Neuron (in vitro differentiated cells): ENCODE results near the gene RAPGEF1.
"Not testable (repeated sequence)": the region's sequence is repeated elsewhere in the genome, so short reads cannot be mapped to it uniquely, and the experiment has no call there.

ENCODE experiments used
- H2AFZ ChIP-seq: one replicate; pipeline ENCODE4 v1.6.1; 2013; ENCODE audit warnings: low read depth, mild to moderate bottlenecking, inconsistent platforms, low read length, moderate library complexity
- H3K27me3 ChIP-seq: one replicate; pipeline ENCODE4 v1.6.1; 2013; ENCODE audit warnings: low read length; ENCODE audit not compliant: insufficient read depth
- H3K36me3 ChIP-seq: one replicate; pipeline ENCODE4 v1.6.1; 2013; ENCODE audit warnings: low read length; ENCODE audit not compliant: insufficient read depth
- H3K4me1 ChIP-seq: one replicate; pipeline ENCODE4 v1.6.1; 2013; ENCODE audit warnings: low read length; ENCODE audit not compliant: insufficient read depth
- H3K4me3 ChIP-seq: 2 replicates; pipeline ENCODE4 v1.5.1; 2013; ENCODE audit warnings: mild to moderate bottlenecking, low read length, moderate library complexity
- H3K9me3 ChIP-seq: one replicate; pipeline ENCODE4 v1.6.1; 2013; ENCODE audit warnings: low read length

The RAPGEF1 gene

GRCh38 chr9:131562032-131562959 is 177.6 kb downstream of the RAPGEF1 start:
- H2AFZ ChIP-seq = no peak overlapping the region

GRCh38 chr9:131559421-131560000 is 180.4 kb downstream of the RAPGEF1 start:
- Histone ChIP-seq H3K9me3 (no peaks in the 10 kb centered on the region), H2AFZ (no peak overlapping the region), H3K4me1 (no peaks in the 10 kb centered on the region), H3K27me3 (peaks cover 8% of the 10 kb centered on the region), H3K36me3 (no peaks in the 10 kb centered on the region), H3K4me3 (no peak overlapping the region)

More at GRCh38 chr9:131562032-131562959, 177.6 kb downstream of the RAPGEF1 start:
- no peaks in the 10 kb centered on the region for H3K27me3 ChIP-seq
- H3K9me3 ChIP-seq = no peaks in the 10 kb centered on the region
- H3K36me3 ChIP-seq = no peaks in the 10 kb centered on the region
- no peaks in the 10 kb centered on the region for H3K4me1 ChIP-seq
- no peak overlapping the region for H3K4me3 ChIP-seq

- H3K4me1 ChIP-seq = no peaks in the 10 kb centered on the region
Measured at GRCh38 chr9:131557855-131558548, 181.9 kb downstream of the RAPGEF1 start.

GRCh38 chr9:131555841-131556673 is 183.8 kb downstream of the RAPGEF1 start:
- no peak overlapping the region for H3K4me3 ChIP-seq
- H3K36me3 ChIP-seq = no peaks in the 10 kb centered on the region
- peaks cover 6% of the 10 kb centered on the region for H3K9me3 ChIP-seq
- peaks cover 14% of the 10 kb centered on the region for H3K27me3 ChIP-seq
- no peak overlapping the region for H2AFZ ChIP-seq
- no peaks in the 10 kb centered on the region for H3K4me1 ChIP-seq

More at GRCh38 chr9:131557855-131558548, 181.9 kb downstream of the RAPGEF1 start:
- Histone ChIP-seq H3K9me3 (peaks cover 6% of the 10 kb centered on the region), H3K27me3 (peaks cover 14% of the 10 kb centered on the region), H2AFZ (no peak overlapping the region), H3K36me3 (no peaks in the 10 kb centered on the region), H3K4me3 (no peak overlapping the region)

GRCh38 chr9:131554843-131555351 is 185.0 kb downstream of the RAPGEF1 start:
- Histone ChIP-seq H3K9me3 (peaks cover 6% of the 10 kb centered on the region), H3K36me3 (no peaks in the 10 kb centered on the region), H3K27me3 (peaks cover 14% of the 10 kb centered on the region), H2AFZ (no peak overlapping the region), H3K4me1 (no peaks in the 10 kb centered on the region), H3K4me3 (no peak overlapping the region)

GRCh38 chr9:131554087-131554842 is 185.6 kb downstream of the RAPGEF1 start:
- Histone ChIP-seq H3K27me3 (peaks cover 14% of the 10 kb centered on the region), H3K36me3 (no peaks in the 10 kb centered on the region), H2AFZ (no peak overlapping the region), H3K4me3 (no peak overlapping the region), H3K9me3 (peaks cover 6% of the 10 kb centered on the region), H3K4me1 (no peaks in the 10 kb centered on the region)

- Histone ChIP-seq H3K9me3 (peaks cover 9% of the 10 kb centered on the region), H3K27me3 (peaks cover 14% of the 10 kb centered on the region), H3K36me3 (no peaks in the 10 kb centered on the region), H3K4me3 (no peak overlapping the region), H3K4me1 (no peaks in the 10 kb centered on the region), H2AFZ (no peak overlapping the region)
Measured at GRCh38 chr9:131552030-131552429, 187.8 kb downstream of the RAPGEF1 start.

GRCh38 chr9:131550465-131550864 is 189.4 kb downstream of the RAPGEF1 start:
- H2AFZ ChIP-seq, H3K36me3 ChIP-seq, H3K4me3 ChIP-seq, H3K9me3 ChIP-seq, H3K4me1 ChIP-seq: not testable (repeated sequence)
- H3K27me3 ChIP-seq = peaks cover 11% of the 10 kb centered on the region

- not testable (repeated sequence) for H3K4me3 ChIP-seq, H3K27me3 ChIP-seq, H3K4me1 ChIP-seq, H3K36me3 ChIP-seq, H2AFZ ChIP-seq
- peaks cover 13% of the 10 kb centered on the region for H3K9me3 ChIP-seq
Measured at GRCh38 chr9:131549186-131549585, 190.7 kb downstream of the RAPGEF1 start.

GRCh38 chr9:131546336-131547084 is 193.4 kb downstream of the RAPGEF1 start:
- Histone ChIP-seq H3K36me3 (no peaks in the 10 kb centered on the region), H3K9me3 (peaks cover 11% of the 10 kb centered on the region), H3K4me1 (no peaks in the 10 kb centered on the region), H3K27me3 (no peaks in the 10 kb centered on the region), H3K4me3 (no peak overlapping the region), H2AFZ (peak overlapping the region; percentile 48)

- no peaks in the 10 kb centered on the region for H3K36me3 ChIP-seq
- H3K9me3 ChIP-seq = peaks cover 11% of the 10 kb centered on the region
- no peaks in the 10 kb centered on the region for H3K27me3 ChIP-seq
- H3K4me1 ChIP-seq = no peaks in the 10 kb centered on the region
- no peak overlapping the region for H2AFZ ChIP-seq
- H3K4me3 ChIP-seq = no peak overlapping the region
Measured at GRCh38 chr9:131545786-131546335, 194.0 kb downstream of the RAPGEF1 start.
